Measurements from ENCODE around the gene RFFL. TPM values are rescaled to one million over a fixed set of nuclear protein-coding genes. Genes with fewer than 3 reads are reported as not detected.
A peak's percentile ranks its signal among the peaks of the same experiment; 100 is the strongest.
"Not testable (repeated sequence)": the region's sequence is repeated elsewhere in the genome, so short reads cannot be mapped to it uniquely, and the experiment has no call there.

RFFL gene
- polyA plus RNA-seq, 12 donors = 7.5 to 22.6 (median 9.8) TPM; not detected in 1

GRCh38 chr17:35050170-35050569, 13.3 kb downstream of the RFFL start:
- no peak for DNase-seq

GRCh38 chr17:35048685-35049379, 14.7 kb downstream of the RFFL start:
- DNase-seq = no peak

- peak; percentile 11 for DNase-seq
Measured at GRCh38 chr17:35046740-35047283, 16.7 kb downstream of the RFFL start.

- no peak for DNase-seq
Measured at GRCh38 chr17:35046245-35046644, 17.3 kb downstream of the RFFL start.

- not testable (repeated sequence) for DNase-seq
Measured at GRCh38 chr17:35045458-35045979, 18.0 kb downstream of the RFFL start.

- no peak for DNase-seq
Measured at GRCh38 chr17:35044181-35044580, 19.3 kb downstream of the RFFL start.

GRCh38 chr17:35041390-35041789, 22.1 kb downstream of the RFFL start:
- no peak for DNase-seq

- DNase-seq = no peak
Measured at GRCh38 chr17:35038453-35038852, 25.1 kb downstream of the RFFL start.

GRCh38 chr17:35030780-35031179, 32.7 kb downstream of the RFFL start:
- no peak for DNase-seq

- no peak for DNase-seq
Measured at GRCh38 chr17:35028531-35029262, 34.8 kb downstream of the RFFL start.

- DNase-seq = not testable (repeated sequence)
Measured at GRCh38 chr17:35028097-35028496, 35.4 kb downstream of the RFFL start.

GRCh38 chr17:35025541-35025940, 38.0 kb downstream of the RFFL start:
- DNase-seq = no peak

GRCh38 chr17:35023538-35023937, 40.0 kb downstream of the RFFL start:
- DNase-seq = no peak

- DNase-seq = no peak
Measured at GRCh38 chr17:35022536-35023063, 40.9 kb downstream of the RFFL start.

GRCh38 chr17:35021520-35022380, 41.8 kb downstream of the RFFL start:
- no peak for DNase-seq

- DNase-seq = no peak
Measured at GRCh38 chr17:35019386-35020179, 43.9 kb downstream of the RFFL start.

- DNase-seq = no peak
Measured at GRCh38 chr17:35018814-35019213, 44.7 kb downstream of the RFFL start.

- DNase-seq = no peak
Measured at GRCh38 chr17:35017021-35017420, 46.5 kb downstream of the RFFL start.

- no peak for DNase-seq
Measured at GRCh38 chr17:35016369-35016768, 47.1 kb downstream of the RFFL start.

- no peak for DNase-seq
Measured at GRCh38 chr17:35011671-35012216, 51.8 kb downstream of the RFFL start.
